HepG2 (cell line): ENCODE results near the gene SYTL2. TPM values are rescaled to one million over a fixed set of nuclear protein-coding genes. Genes with fewer than 3 reads are reported as not detected.

Experiments
- ATM ChIP-seq: fragments of 450-650 bp; IDR thresholded peaks from 2 replicates; pipeline ENCODE4 v1.7.1; 2017; ENCODE audit warnings: mild to moderate bottlenecking, borderline replicate concordance
- CC2D1A ChIP-seq: sonication (generic); formaldehyde crosslinking; IDR thresholded peaks from 2 replicates; pipeline ENCODE4 v1.8.1; 2023; ENCODE audit warnings: mild to moderate bottlenecking, missing genetic modification reagents
- CHCHD3 ChIP-seq: sonication (generic); formaldehyde crosslinking; IDR thresholded peaks from 2 replicates; pipeline ENCODE4 v1.8.0; 2022; ENCODE audit warnings: mild to moderate bottlenecking, missing genetic modification reagents, moderate library complexity
- DNMT3B ChIP-seq: conservative IDR thresholded peaks from 2 replicates; pipeline ENCODE4 v1.6.1; 2016; ENCODE audit warnings: missing biosample characterization, control low read depth
- FIP1L1 ChIP-seq: fragments of 200-400 bp; formaldehyde crosslinking; IDR thresholded peaks from 2 replicates; pipeline ENCODE4 v1.6.1; 2018; ENCODE audit warnings: low read depth, mild to moderate bottlenecking, low read length, moderate library complexity, borderline replicate concordance; ENCODE audit not compliant: insufficient read depth
- GLI4 ChIP-seq: sonication (generic); formaldehyde crosslinking; IDR thresholded peaks from 2 replicates; pipeline ENCODE4 v1.5.1; 2020; ENCODE audit warnings: missing genetic modification reagents, mild to moderate bottlenecking, moderate library complexity, borderline replicate concordance
- GTF3A ChIP-seq: sonication (generic); formaldehyde crosslinking; conservative IDR thresholded peaks from 2 replicates; pipeline ENCODE4 v1.4.0; 2020; ENCODE audit warnings: mild to moderate bottlenecking, missing genetic modification reagents
- IKZF1 ChIP-seq: fragments of 450-650 bp; IDR thresholded peaks from 2 replicates; pipeline ENCODE4 v1.7.1; 2016
- NBN ChIP-seq: fragments of 450-650 bp; conservative IDR thresholded peaks from 2 replicates; pipeline ENCODE4 v1.6.1; 2017
- NFATC3 ChIP-seq: sonication (generic); formaldehyde crosslinking; IDR thresholded peaks from 2 replicates; pipeline ENCODE4 v1.5.1; 2020; ENCODE audit warnings: mild to moderate bottlenecking, missing genetic modification reagents
- NPAS2 ChIP-seq: sonication (generic); formaldehyde crosslinking; IDR thresholded peaks from 2 replicates; pipeline ENCODE4 v1.8.0; 2022; ENCODE audit warnings: mild to moderate bottlenecking, missing genetic modification reagents, borderline replicate concordance
- NR1H2 ChIP-seq: sonication (generic); formaldehyde crosslinking; IDR thresholded peaks from 2 replicates; pipeline ENCODE4 v1.8.1; 2022; ENCODE audit warnings: low read depth, missing genetic modification reagents, borderline replicate concordance
- POLR2AphosphoS5 ChIP-seq: IDR thresholded peaks from 2 replicates; pipeline ENCODE4 v1.6.1; 2012; ENCODE audit warnings: low read depth, low read length
- ZBTB7A ChIP-seq: sonication (generic); formaldehyde crosslinking; IDR thresholded peaks from 2 replicates; pipeline ENCODE4 v1.8.0; 2022; ENCODE audit warnings: mild to moderate bottlenecking, missing genetic modification reagents
- ZNF350 ChIP-seq: sonication (generic); formaldehyde crosslinking; IDR thresholded peaks from 2 replicates; pipeline ENCODE4 v1.4.0; 2020; ENCODE audit warnings: mild to moderate bottlenecking, low read depth, missing genetic modification reagents, borderline replicate concordance
- ZNF841 ChIP-seq: sonication (generic); formaldehyde crosslinking; IDR thresholded peaks from 2 replicates; pipeline ENCODE4 v1.8.1; 2023; ENCODE audit warnings: missing genetic modification reagents, borderline replicate concordance
- polyA plus RNA-seq, 8 experiments: library from polyadenylated mRNA; depleted of rRNA in 3 of 8; stranded (reverse) in 7 of 8; unstranded in 1 of 8; fragments of >200 nt; fragmentation: Illumina TruSeq in 4 of 8; extraction: Trizol in 4 of 8; gene quantifications; 2 replicates each; pipeline versions ENCODE4 v1.2.1 to v1.2.3, GENCODE V29; 2011 to 2016; ENCODE audit warnings: low read depth in 4 of 8, missing spikeins in 1 of 8, mixed read lengths in 1 of 8; ENCODE audit not compliant: insufficient read depth in 1 of 8
- total RNA-seq, 5 experiments: library from RNA; depleted of rRNA; stranded (reverse); fragments of >200 nt; fragmentation: Illumina TruSeq; extraction: Trizol; gene quantifications; 2 replicates each; pipeline ENCODE4 v1.2.3, GENCODE V29; 2016; ENCODE audit warnings: low read depth in 1 of 5
- TF ChIP-seq, protein P1 (sequence below): sonication (generic); formaldehyde crosslinking; IDR thresholded peaks from 2 replicates; pipeline ENCODE4 v1.4.0; 2020; ENCODE audit warnings: mild to moderate bottlenecking, missing genetic modification reagents
- TF ChIP-seq, protein P2 (sequence below): IDR thresholded peaks from 2 replicates; pipeline ENCODE4 v1.6.1; 2012; ENCODE audit warnings: low read depth, low read length, improper control_type of control experiment
- TF ChIP-seq, protein P3 (sequence below): sonication (generic); formaldehyde crosslinking; IDR thresholded peaks from 2 replicates; pipeline ENCODE4 v1.4.0; 2020; ENCODE audit warnings: missing genetic modification reagents, borderline replicate concordance
- TF ChIP-seq, protein P4 (sequence below): sonication (generic); formaldehyde crosslinking; IDR thresholded peaks from 2 replicates; pipeline ENCODE4 v1.8.1; 2022; ENCODE audit warnings: mild to moderate bottlenecking, missing genetic modification reagents

Gene SYTL2
- total and polyA plus RNA-seq, 2 of the 13 experiments (the other 11 are each of a cell fraction or from before 2014, with no cell fraction given): 0.77 to 0.90 TPM

DNA sequence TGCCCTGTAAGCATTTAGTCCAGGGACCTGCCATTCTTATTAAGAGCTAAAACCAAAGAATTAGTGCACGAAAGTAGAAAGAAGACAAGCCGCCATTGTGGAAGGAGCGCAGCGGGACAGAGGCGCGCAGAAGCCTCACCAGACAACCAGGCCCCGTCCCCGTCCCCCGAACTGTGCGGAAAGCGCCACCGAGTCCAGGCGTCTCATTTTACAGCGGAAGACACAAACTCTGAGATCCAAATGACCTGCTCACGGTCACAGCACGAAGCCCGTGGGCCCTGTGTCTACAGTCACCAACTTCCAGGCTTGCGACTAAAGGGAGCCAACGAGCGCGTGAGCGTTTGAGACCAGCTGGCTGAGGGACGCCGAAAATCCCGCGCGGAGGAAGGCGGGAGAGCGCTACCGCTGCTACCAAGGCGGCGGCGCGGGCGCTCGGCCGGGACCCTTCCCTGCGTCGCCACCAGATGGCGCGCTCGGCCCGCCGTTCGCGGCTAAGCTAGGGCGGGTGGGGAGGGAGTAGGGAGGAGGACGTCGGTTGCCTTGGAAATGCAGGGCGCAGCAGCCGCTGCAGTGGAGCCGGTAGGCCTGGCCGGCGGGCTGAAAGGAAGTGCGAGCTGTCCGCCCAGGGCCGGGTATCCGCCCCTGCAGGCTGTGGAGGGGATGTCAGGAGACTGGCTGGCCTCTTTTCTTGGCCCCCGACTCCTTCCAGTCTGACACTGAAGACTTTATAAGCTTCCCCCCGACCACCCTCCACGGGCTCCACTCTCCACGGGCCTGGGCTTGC lies 43.8 kb upstream of the SYTL2 start (continued):
- peak; percentile 67 for TF ChIP-seq POLR2AphosphoS5
- TF ChIP-seq ZNF841: peak; percentile 83
- TF ChIP-seq, protein P1, sequence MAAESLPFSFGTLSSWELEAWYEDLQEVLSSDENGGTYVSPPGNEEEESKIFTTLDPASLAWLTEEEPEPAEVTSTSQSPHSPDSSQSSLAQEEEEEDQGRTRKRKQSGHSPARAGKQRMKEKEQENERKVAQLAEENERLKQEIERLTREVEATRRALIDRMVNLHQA (CRISPR knock-in tag): no peak
- peak; percentile 81; the same call in 1 of the 2 replicates for TF ChIP-seq ZNF350 (CRISPR knock-in tag)
- TF ChIP-seq GTF3A: no peak
- no peak for TF ChIP-seq CC2D1A (CRISPR knock-in tag)
- TF ChIP-seq FIP1L1: no peak; the same call in 1 of the 2 replicates
- TF ChIP-seq NPAS2: no peak
- peak; percentile 80; the same call in 1 of the 2 replicates for TF ChIP-seq DNMT3B (CRISPR knock-in tag)
- no peak for TF ChIP-seq ATM
- TF ChIP-seq, protein P2, sequence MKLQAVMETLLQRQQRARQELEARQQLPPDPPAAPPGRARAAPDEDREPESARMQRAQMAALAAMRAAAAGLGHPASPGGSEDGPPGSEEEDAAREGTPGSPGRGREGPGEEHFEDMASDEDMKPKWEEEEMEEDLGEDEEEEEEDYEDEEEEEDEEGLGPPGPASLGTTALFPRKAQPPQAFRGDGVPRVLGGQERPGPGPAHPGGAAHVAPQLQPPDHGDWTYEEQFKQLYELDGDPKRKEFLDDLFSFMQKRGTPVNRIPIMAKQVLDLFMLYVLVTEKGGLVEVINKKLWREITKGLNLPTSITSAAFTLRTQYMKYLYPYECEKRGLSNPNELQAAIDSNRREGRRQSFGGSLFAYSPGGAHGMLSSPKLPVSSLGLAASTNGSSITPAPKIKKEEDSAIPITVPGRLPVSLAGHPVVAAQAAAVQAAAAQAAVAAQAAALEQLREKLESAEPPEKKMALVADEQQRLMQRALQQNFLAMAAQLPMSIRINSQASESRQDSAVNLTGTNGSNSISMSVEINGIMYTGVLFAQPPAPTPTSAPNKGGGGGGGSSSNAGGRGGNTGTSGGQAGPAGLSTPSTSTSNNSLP: no peak
- TF ChIP-seq ZBTB7A: 0 out of 2 replicates have a peak, but pooled peaks have one; percentile 52
- TF ChIP-seq, protein P3, sequence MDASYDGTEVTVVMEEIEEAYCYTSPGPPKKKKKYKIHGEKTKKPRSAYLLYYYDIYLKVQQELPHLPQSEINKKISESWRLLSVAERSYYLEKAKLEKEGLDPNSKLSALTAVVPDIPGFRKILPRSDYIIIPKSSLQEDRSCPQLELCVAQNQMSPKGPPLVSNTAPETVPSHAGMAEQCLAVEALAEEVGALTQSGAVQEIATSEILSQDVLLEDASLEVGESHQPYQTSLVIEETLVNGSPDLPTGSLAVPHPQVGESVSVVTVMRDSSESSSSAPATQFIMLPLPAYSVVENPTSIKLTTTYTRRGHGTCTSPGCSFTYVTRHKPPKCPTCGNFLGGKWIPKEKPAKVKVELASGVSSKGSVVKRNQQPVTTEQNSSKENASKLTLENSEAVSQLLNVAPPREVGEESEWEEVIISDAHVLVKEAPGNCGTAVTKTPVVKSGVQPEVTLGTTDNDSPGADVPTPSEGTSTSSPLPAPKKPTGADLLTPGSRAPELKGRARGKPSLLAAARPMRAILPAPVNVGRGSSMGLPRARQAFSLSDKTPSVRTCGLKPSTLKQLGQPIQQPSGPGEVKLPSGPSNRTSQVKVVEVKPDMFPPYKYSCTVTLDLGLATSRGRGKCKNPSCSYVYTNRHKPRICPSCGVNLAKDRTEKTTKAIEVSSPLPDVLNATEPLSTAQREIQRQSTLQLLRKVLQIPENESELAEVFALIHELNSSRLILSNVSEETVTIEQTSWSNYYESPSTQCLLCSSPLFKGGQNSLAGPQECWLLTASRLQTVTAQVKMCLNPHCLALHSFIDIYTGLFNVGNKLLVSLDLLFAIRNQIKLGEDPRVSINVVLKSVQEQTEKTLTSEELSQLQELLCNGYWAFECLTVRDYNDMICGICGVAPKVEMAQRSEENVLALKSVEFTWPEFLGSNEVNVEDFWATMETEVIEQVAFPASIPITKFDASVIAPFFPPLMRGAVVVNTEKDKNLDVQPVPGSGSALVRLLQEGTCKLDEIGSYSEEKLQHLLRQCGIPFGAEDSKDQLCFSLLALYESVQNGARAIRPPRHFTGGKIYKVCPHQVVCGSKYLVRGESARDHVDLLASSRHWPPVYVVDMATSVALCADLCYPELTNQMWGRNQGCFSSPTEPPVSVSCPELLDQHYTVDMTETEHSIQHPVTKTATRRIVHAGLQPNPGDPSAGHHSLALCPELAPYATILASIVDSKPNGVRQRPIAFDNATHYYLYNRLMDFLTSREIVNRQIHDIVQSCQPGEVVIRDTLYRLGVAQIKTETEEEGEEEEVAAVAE (CRISPR knock-in tag): peak; percentile 64; the same call in 1 of the 2 replicates
- no peak for TF ChIP-seq CHCHD3 (CRISPR knock-in tag)
- peak; percentile 92; the same call in 1 of the 2 replicates for TF ChIP-seq NFATC3 (CRISPR knock-in tag)
- no peak for TF ChIP-seq NR1H2 (CRISPR knock-in tag)
- no peak for TF ChIP-seq IKZF1
- no peak for TF ChIP-seq GLI4 (CRISPR knock-in tag)
- TF ChIP-seq, protein P4, sequence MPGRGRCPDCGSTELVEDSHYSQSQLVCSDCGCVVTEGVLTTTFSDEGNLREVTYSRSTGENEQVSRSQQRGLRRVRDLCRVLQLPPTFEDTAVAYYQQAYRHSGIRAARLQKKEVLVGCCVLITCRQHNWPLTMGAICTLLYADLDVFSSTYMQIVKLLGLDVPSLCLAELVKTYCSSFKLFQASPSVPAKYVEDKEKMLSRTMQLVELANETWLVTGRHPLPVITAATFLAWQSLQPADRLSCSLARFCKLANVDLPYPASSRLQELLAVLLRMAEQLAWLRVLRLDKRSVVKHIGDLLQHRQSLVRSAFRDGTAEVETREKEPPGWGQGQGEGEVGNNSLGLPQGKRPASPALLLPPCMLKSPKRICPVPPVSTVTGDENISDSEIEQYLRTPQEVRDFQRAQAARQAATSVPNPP: peak; percentile 98
- no peak for TF ChIP-seq NBN
